Endometrial microvascular endothelial cells (primary cell): ENCODE data around the gene PXDC1. TPM values are rescaled to one million over a fixed set of nuclear protein-coding genes. Genes with fewer than 3 reads are reported as not detected.

Source experiments
- in situ Hi-C: cut with HindIII; loops from 2 replicates; pipeline ENCODE4 v1.10.0; 2017; ENCODE audit warnings: low sequenced_read_pairs, low pct_unique_long_range_greater_than_20kb; ENCODE audit errors: inconsistent ontology term
- total RNA-seq: library from RNA; depleted of rRNA; stranded (reverse); fragments of >200 nt; gene quantifications from one replicate; pipeline ENCODE4 v1.2.3, GENCODE V29; 2015; ENCODE audit errors: inconsistent ontology term

The PXDC1 gene
- 77.1 TPM for total RNA-seq

- in situ Hi-C loops, result no loop called here
These were observed at the start of gene PXDC1 for GRCh38 chr6:3751077-3751729. TSS of gene PXDC1 (minus strand) at chr6:3751713. CDS start at chr6:3751531, 182 bp downstream.

- in situ Hi-C loops, result loop anchor here (25.0 kb wide), 1 partner anchor 186 kb away; no protein-coding TSS in a partner anchor
These were observed 49.5 kb upstream of the PXDC1 start for GRCh38 chr6:3800850-3801591.

- in situ Hi-C loops, result loop anchor here (25.0 kb wide), 1 partner anchor 188 kb away; no protein-coding TSS in a partner anchor
These were observed 48.2 kb upstream of the PXDC1 start for GRCh38 chr6:3799719-3800118.

GRCh38 chr6:3798055-3798919 is 46.8 kb upstream of the PXDC1 start:
- in situ Hi-C loops, result no loop called here

GRCh38 chr6:3797231-3798054 is 45.9 kb upstream of the PXDC1 start:
- in situ Hi-C loops, result no loop called here

- in situ Hi-C loops, result no loop called here
These were observed 45.2 kb upstream of the PXDC1 start for GRCh38 chr6:3796719-3797041.

GRCh38 chr6:3795836-3796718 is 44.6 kb upstream of the PXDC1 start:
- in situ Hi-C loops, result no loop called here

GRCh38 chr6:3794092-3794491 is 42.6 kb upstream of the PXDC1 start:
- in situ Hi-C loops, result no loop called here

- in situ Hi-C loops, result no loop called here
These were observed 42.0 kb upstream of the PXDC1 start for GRCh38 chr6:3793545-3793944.

GRCh38 chr6:3791526-3792203 is 40.2 kb upstream of the PXDC1 start:
- in situ Hi-C loops, result no loop called here

- in situ Hi-C loops, result no loop called here
These were observed 38.5 kb upstream of the PXDC1 start for GRCh38 chr6:3789896-3790558.

- in situ Hi-C loops, result no loop called here
These were observed 37.7 kb upstream of the PXDC1 start for GRCh38 chr6:3789018-3789895.

GRCh38 chr6:3788408-3789017 is 37.0 kb upstream of the PXDC1 start:
- in situ Hi-C loops, result no loop called here

- in situ Hi-C loops, result no loop called here
These were observed 34.6 kb upstream of the PXDC1 start for GRCh38 chr6:3786141-3786540.

GRCh38 chr6:3785745-3786098 is 34.2 kb upstream of the PXDC1 start:
- in situ Hi-C loops, result no loop called here
